Vagina (tissue), 2 donors: ENCODE measurements around the gene RAB12. TPM values are rescaled to one million over a fixed set of nuclear protein-coding genes. Genes with fewer than 3 reads are reported as not detected.

ENCODE experiments used
- DNase-seq, 2 donors: peaks; one replicate each; pipeline ENCODE4 v3.0.0-alpha.2; 2017; ENCODE audit errors: extremely low spot score in 2 of 2
- H3K27ac ChIP-seq: fragments of 200-600 bp; sonication (generic); one replicate; pipeline ENCODE4 v1.5.1; 2019
- H3K27me3 ChIP-seq: fragments of 200-600 bp; sonication (generic); one replicate; pipeline ENCODE4 v1.5.1; 2019
- H3K36me3 ChIP-seq, 2 donors: fragments of 200-600 bp; sonication (generic); one replicate each; pipeline ENCODE4 v1.5.1; 2017 to 2019
- H3K4me1 ChIP-seq: fragments of 200-600 bp; sonication (generic); one replicate; pipeline ENCODE4 v1.5.1; 2019
- H3K4me3 ChIP-seq, 2 donors: fragments of 200-600 bp; sonication (generic); 1 replicate in 1 of 2; 2 replicates in 1 of 2; pipeline ENCODE4 v1.5.1; 2016 to 2019
- H3K9me3 ChIP-seq: fragments of 200-600 bp; sonication (generic); one replicate; pipeline ENCODE4 v1.5.1; 2019
- POLR2A ChIP-seq, 2 donors: fragments of 450-650 bp; IDR thresholded peaks; one replicate each; pipeline ENCODE4 v1.6.1; 2017; ENCODE audit warnings: antibody characterized with exemption in 2 of 2, mild to moderate bottlenecking in 2 of 2, moderate library complexity in 2 of 2
- POLR2AphosphoS5 ChIP-seq, 2 donors: sonication (generic); formaldehyde crosslinking; IDR thresholded peaks; one replicate each; pipeline ENCODE4 v1.9.0; 2017; ENCODE audit warnings: antibody characterized with exemption in 2 of 2, mild to moderate bottlenecking in 2 of 2, low read depth in 1 of 2; ENCODE audit not compliant: insufficient read depth in 1 of 2
- intact Hi-C: fragments of 100-400 bp; cut with DNase I; formaldehyde crosslinking; loops from one replicate; pipeline ENCODE4 v1.15.1; 2023
- total RNA-seq: library from RNA; depleted of rRNA; stranded (reverse); fragments of >200 nt; gene quantifications from one replicate; pipeline ENCODE4 v1.2.3, GENCODE V29; 2016
- TF ChIP-seq, protein P1 (sequence below), 3 experiments: fragments of 450-650 bp in 2 of 3; fragments of 200-600 bp in 1 of 3; sonication (generic) in 1 of 3; IDR thresholded peaks; one replicate each; pipeline ENCODE4 v1.5.1; 2017 to 2019; ENCODE audit warnings: antibody characterized with exemption in 3 of 3, mild to moderate bottlenecking in 2 of 3, moderate library complexity in 2 of 3

The RAB12 gene
- total RNA-seq, 1 donor from 2014 or later: 35.8 TPM

DNA sequence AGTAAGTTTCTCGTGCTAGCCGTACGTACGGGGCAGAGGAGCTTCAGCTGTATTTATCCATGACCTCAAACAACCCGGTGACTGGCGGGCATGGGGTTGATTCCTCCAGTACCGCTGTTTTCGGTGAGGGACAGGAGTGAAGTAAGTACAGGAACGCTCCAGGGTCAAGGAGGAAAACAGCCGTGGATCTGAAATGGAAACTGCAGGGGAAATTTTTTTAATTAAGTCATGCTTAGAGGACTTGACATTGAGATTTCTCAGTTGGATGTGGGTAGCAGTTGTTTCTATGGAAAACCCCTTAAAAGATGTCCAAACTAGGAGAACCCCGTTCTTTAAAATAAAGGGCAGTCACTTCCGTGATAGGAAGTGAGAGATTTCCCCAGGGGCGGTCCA lies 1.2 kb downstream of the RAB12 start:
- no peaks in the 10 kb centered on the region for H3K36me3 ChIP-seq
- peak overlapping the region; percentile 82 to 92 for H3K4me3 ChIP-seq
- no peak for DNase-seq
- no peaks in the 10 kb centered on the region for H3K27me3 ChIP-seq
- no peak for TF ChIP-seq POLR2A (IDR thresholded peaks at IDR 0.05)
- H3K4me1 ChIP-seq: peaks cover 68% of the 10 kb centered on the region
- H3K9me3 ChIP-seq: no peaks in the 10 kb centered on the region
- peak overlapping the region; percentile 83 for H3K27ac ChIP-seq
- intact Hi-C loops: no loop called here

DNA sequence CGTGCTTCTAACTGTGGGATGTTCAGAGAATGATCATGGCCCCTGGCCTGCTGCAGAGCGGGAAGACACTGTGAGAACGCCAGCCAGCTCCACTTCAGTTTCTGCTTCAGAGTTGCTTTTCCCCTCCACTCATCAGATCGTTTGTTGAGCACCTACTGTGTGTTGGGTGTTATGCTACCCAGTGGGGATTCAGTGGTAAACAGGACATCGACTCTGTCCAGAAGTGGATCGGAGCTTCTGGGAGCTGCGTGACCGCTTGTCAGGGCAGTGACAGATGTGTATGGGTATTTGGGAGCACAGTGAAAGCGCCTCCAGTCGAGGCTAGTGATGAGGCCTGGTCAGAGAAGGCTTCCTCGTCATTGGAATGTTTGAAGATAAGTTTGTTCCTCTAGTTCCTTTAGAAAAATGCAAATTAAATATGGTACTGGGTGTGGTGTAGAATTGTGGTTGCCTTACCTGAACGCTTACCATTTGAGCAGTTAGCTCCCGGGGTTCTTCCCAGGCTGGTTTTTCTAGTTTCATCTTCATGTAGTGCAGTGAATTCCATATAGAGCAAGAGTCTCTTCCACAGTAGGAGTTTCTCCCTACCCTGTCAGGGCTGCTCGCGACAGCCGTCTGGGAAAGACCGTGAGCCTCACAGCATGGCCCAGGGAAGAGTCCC lies 2.8 kb downstream of the RAB12 start:
- TF ChIP-seq POLR2AphosphoS5 (IDR thresholded peaks at IDR 0.05; ENCODE audit: insufficient read depth in 1 of 2, low read depth in 1 of 2) (peak in 1 of 2 donors; percentile 43), POLR2A (IDR thresholded peaks at IDR 0.05) (no peak)
- TF ChIP-seq, protein P1, sequence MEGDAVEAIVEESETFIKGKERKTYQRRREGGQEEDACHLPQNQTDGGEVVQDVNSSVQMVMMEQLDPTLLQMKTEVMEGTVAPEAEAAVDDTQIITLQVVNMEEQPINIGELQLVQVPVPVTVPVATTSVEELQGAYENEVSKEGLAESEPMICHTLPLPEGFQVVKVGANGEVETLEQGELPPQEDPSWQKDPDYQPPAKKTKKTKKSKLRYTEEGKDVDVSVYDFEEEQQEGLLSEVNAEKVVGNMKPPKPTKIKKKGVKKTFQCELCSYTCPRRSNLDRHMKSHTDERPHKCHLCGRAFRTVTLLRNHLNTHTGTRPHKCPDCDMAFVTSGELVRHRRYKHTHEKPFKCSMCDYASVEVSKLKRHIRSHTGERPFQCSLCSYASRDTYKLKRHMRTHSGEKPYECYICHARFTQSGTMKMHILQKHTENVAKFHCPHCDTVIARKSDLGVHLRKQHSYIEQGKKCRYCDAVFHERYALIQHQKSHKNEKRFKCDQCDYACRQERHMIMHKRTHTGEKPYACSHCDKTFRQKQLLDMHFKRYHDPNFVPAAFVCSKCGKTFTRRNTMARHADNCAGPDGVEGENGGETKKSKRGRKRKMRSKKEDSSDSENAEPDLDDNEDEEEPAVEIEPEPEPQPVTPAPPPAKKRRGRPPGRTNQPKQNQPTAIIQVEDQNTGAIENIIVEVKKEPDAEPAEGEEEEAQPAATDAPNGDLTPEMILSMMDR (IDR thresholded peaks at IDR 0.05): no peak
- Histone ChIP-seq H3K9me3 (no peaks in the 10 kb centered on the region), H3K27me3 (no peaks in the 10 kb centered on the region), H3K4me1 (peaks cover 83% of the 10 kb centered on the region), H3K36me3 (no peaks in the 10 kb centered on the region), H3K27ac (no peak overlapping the region), H3K4me3 (no peak overlapping the region)
- DNase-seq: no peak
- intact Hi-C loops: no loop called here

DNA sequence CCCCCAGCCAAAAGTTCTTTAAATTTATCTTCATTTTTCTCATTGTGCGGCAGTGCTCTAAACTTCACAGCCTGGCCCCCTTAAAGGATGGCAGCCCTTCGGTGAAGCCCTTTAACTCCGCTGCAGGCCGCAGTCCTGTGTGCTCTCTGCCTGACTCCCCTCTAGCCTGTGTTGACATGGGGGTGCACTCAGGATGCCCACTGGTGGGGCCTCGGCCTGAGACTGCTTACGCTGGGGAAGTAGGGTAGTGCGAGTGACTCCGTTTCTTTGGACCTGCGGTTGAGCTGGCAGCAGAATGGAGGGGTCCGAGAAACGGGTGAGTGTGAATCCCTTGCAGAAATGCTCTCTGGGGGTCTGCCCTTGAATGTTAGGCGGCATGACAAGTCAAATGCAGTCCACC lies 5.6 kb downstream of the RAB12 start:
- H3K4me3 ChIP-seq: no peak overlapping the region
- peaks cover 78% of the 10 kb centered on the region for H3K4me1 ChIP-seq
- no peak for DNase-seq
- no peaks in the 10 kb centered on the region for H3K36me3 ChIP-seq
- intact Hi-C loops: no loop called here
- H3K27me3 ChIP-seq: no peaks in the 10 kb centered on the region
- peak overlapping the region; percentile 59 for H3K27ac ChIP-seq
- no peaks in the 10 kb centered on the region for H3K9me3 ChIP-seq
- TF ChIP-seq POLR2AphosphoS5 (IDR thresholded peaks at IDR 0.05; ENCODE audit: insufficient read depth in 1 of 2, low read depth in 1 of 2): no peak
- TF ChIP-seq POLR2A (IDR thresholded peaks at IDR 0.05): no peak
- TF ChIP-seq, protein P1 (IDR thresholded peaks at IDR 0.05): no peak

DNA sequence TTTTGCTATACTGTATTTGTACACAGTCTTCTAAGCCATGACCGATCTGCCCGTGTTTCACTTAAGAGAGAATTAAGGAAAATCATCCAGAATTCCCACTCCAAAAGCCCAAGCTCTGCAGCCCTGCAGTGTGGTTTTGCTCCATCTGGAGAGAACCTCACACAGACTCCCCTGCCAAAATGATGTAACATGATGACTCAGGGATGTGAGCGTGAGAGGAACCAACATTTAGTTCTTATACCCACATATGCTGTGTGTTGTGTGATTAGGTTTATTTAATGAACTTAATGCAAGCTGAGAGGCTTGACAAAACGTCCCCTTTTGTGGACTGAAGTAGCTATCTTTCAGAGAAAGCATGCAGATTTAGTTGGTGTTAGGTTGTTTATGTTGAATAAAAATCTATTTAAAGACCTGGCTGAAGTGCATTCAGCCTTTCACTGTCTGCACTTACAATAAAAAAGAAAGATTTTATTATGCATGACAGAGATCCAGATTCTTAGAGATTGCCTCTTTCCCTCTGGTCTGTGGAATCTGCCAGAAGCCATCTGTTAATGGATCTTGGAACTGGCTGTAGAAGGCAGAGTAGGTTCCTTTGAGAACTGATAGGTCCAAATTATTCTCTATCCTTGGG lies 6.3 kb downstream of the RAB12 start:
- Histone ChIP-seq H3K4me1 (peaks cover 76% of the 10 kb centered on the region), H3K27ac (peak overlapping the region; percentile 59), H3K36me3 (no peaks in the 10 kb centered on the region), H3K4me3 (no peak overlapping the region), H3K9me3 (no peaks in the 10 kb centered on the region), H3K27me3 (no peaks in the 10 kb centered on the region)
- TF ChIP-seq POLR2AphosphoS5 (IDR thresholded peaks at IDR 0.05; ENCODE audit: insufficient read depth in 1 of 2, low read depth in 1 of 2) (peak in 1 of 2 donors; percentile 65), POLR2A (IDR thresholded peaks at IDR 0.05) (no peak)
- DNase-seq: no peak
- intact Hi-C loops: no loop called here

DNA sequence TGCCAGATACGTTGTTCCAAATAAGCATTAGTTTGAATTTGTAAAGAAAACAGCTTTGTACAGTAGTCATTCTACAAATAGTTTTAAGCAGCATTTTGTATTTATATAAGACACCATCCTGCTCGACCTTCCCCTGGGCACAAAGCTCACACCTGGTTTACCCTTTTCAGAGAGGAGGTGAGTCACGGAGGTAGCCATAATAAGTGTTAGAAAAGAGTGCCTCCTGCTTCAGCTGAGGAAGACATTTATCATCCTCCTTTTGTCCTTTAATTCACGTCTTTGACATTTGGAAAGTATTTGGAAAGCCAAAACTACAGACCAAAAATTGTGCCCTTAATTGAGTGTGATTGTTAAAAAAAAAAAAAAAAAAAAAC lies 6.8 kb downstream of the RAB12 start:
- H3K4me3 ChIP-seq: no peak overlapping the region
- intact Hi-C loops: no loop called here
- no peak for DNase-seq
- no peaks in the 10 kb centered on the region for H3K9me3 ChIP-seq
- H3K4me1 ChIP-seq: peaks cover 76% of the 10 kb centered on the region
- H3K36me3 ChIP-seq: no peaks in the 10 kb centered on the region
- H3K27me3 ChIP-seq: no peaks in the 10 kb centered on the region
- no peak for TF ChIP-seq POLR2AphosphoS5 (IDR thresholded peaks at IDR 0.05; ENCODE audit: insufficient read depth in 1 of 2, low read depth in 1 of 2)
- no peak for TF ChIP-seq POLR2A (IDR thresholded peaks at IDR 0.05)
- TF ChIP-seq, protein P1 (IDR thresholded peaks at IDR 0.05): no peak
- peak overlapping the region; percentile 59 for H3K27ac ChIP-seq

DNA sequence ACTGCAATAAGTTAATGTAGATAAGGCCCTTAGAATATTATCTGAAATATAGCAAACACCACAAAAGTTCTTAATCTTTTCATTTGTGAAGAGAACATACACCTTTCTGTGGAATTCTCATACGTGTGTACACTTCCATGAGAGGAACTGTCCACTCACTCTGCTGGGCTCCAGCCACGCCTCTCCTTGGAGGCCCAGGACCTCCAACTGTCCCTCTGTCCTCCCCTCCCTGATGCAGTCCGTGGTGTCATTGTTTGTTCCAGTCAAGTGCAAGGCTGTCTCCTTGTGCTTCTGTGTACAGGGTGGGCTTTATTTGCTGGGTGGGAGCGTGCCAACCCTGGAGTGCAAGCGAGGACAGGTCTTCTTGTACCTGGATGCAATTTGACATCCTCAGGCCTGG lies 8.7 kb downstream of the RAB12 start:
- Histone ChIP-seq H3K27me3 (no peaks in the 10 kb centered on the region), H3K27ac (no peak overlapping the region), H3K4me3 (no peak overlapping the region), H3K4me1 (peaks cover 72% of the 10 kb centered on the region), H3K36me3 (no peaks in the 10 kb centered on the region), H3K9me3 (no peaks in the 10 kb centered on the region)
- no peak for TF ChIP-seq POLR2AphosphoS5 (IDR thresholded peaks at IDR 0.05; ENCODE audit: insufficient read depth in 1 of 2, low read depth in 1 of 2)
- no peak for TF ChIP-seq POLR2A (IDR thresholded peaks at IDR 0.05)
- TF ChIP-seq, protein P1 (IDR thresholded peaks at IDR 0.05): no peak
- DNase-seq: no peak
- intact Hi-C loops: no loop called here
